ENCODE data around the gene AMOTL2. TPM values are rescaled to one million over a fixed set of nuclear protein-coding genes. Genes with fewer than 3 reads are reported as not detected.

AMOTL2 gene
- polyA plus RNA-seq, 1 of the 3 experiments (the other 2 are of a cell fraction), result 185 TPM

- peak; percentile 60; the same call in 1 of the 2 replicates for TF ChIP-seq REST (IDR thresholded peaks at IDR 0.05; ENCODE audit: low read depth, low read length)
- 0 out of 2 replicates have a peak, but pooled peaks have one; percentile 24 for TF ChIP-seq USF1 (IDR thresholded peaks at IDR 0.05; ENCODE audit: borderline replicate concordance, low read depth)
Measured at GRCh38 chr3:134364061-134364935, 9.9 kb downstream of the AMOTL2 start (continued).

- ChIA-PET POLR2A (interaction anchor here (1.8 kb wide), 1 partner anchor 11 kb away, joined by 6 read pairs; the partner anchor contains the start of gene AMOTL2), CTCF (interaction anchor here (1.2 to 2.1 kb wide), 7 partner anchors 9 to 110 kb away, joined by 3 to 13 read pairs (median 5); no protein-coding TSS in a partner anchor)
- no peaks in the 10 kb centered on the region for H3K9me2 ChIP-seq
- H3F3A ChIP-seq (replicated peaks; ENCODE audit: insufficient read depth), result peaks cover 94% of the 10 kb centered on the region
- H3K27me3 ChIP-seq (ENCODE audit: insufficient read depth), result no peaks in the 10 kb centered on the region
- peak overlapping the region; percentile 81 for H3K9ac ChIP-seq
- H3K9me3 ChIP-seq, result no peaks in the 10 kb centered on the region
- peak overlapping the region in 1 of 2 experiments; percentile 28; a peak in 1 of 4 replicates for H3K4me3 ChIP-seq (ENCODE audit: low read depth in 2 of 2, low read length in 1 of 2)
- H4K20me1 ChIP-seq (ENCODE audit: insufficient read depth), result peaks cover 21% of the 10 kb centered on the region
- H2AFZ ChIP-seq (ENCODE audit: low read depth), result no peak overlapping the region
- H3K4me2 ChIP-seq, result peak overlapping the region; percentile 72
- peaks cover 18 to 93% of the 10 kb centered on the region in 2 experiments; a peak in 3 of 4 replicates for H3K4me1 ChIP-seq (ENCODE audit: control insufficient read depth in 1 of 2, insufficient read depth in 2 of 2, low read depth in 1 of 2, low read length in 1 of 2)
- 63% methylated on average over 3 of the region's 3 CpGs for WGBS (ENCODE audit: low lambda C conversion rate)
- peaks cover 63% of the 10 kb centered on the region for H3K79me2 ChIP-seq (ENCODE audit: insufficient read depth)
- DNase-seq, result peak; percentile 42
- H3K36me3 ChIP-seq (replicated peaks in 1 of 2; ENCODE audit: control insufficient read depth in 1 of 2, insufficient read depth in 2 of 2, low read length in 1 of 2), result peaks cover 81 to 83% of the 10 kb centered on the region in 2 experiments
- peak overlapping the region; percentile 56 to 99; a peak in 3 of 4 replicates for H3K27ac ChIP-seq (ENCODE audit: low read depth in 2 of 2, low read length in 1 of 2)
- TF ChIP-seq, protein P1, sequence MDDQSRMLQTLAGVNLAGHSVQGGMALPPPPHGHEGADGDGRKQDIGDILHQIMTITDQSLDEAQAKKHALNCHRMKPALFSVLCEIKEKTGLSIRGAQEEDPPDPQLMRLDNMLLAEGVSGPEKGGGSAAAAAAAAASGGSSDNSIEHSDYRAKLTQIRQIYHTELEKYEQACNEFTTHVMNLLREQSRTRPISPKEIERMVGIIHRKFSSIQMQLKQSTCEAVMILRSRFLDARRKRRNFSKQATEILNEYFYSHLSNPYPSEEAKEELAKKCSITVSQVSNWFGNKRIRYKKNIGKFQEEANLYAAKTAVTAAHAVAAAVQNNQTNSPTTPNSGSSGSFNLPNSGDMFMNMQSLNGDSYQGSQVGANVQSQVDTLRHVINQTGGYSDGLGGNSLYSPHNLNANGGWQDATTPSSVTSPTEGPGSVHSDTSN (IDR thresholded peaks at IDR 0.05), result no peak
- TF ChIP-seq CHD2 (IDR thresholded peaks at IDR 0.05; ENCODE audit: low read length, partially characterized antibody) (no peak), RCOR1 (IDR thresholded peaks at IDR 0.05; ENCODE audit: low read length) (no peak), YY1 (IDR thresholded peaks at IDR 0.05; ENCODE audit: low read depth) (no peak), ELF1 (IDR thresholded peaks at IDR 0.05) (no peak), MXI1 (IDR thresholded peaks at IDR 0.05; ENCODE audit: low read depth, low read length) (no peak), REST (IDR thresholded peaks at IDR 0.05; ENCODE audit: low read depth, low read length) (no peak), ZBTB33 (IDR thresholded peaks at IDR 0.05; ENCODE audit: borderline replicate concordance, low read depth) (no peak), FOSL2 (IDR thresholded peaks at IDR 0.05; ENCODE audit: borderline replicate concordance, low read depth) (no peak), EZH2phosphoT487 (IDR thresholded peaks at IDR 0.05; ENCODE audit: borderline replicate concordance, low read depth) (no peak), RFX5 (IDR thresholded peaks at IDR 0.05; ENCODE audit: low read length) (no peak), POLR2AphosphoS5 (IDR thresholded peaks at IDR 0.05; ENCODE audit: low read depth, low read length) (no peak), GATA2 (CRISPR knock-in tag; IDR thresholded peaks at IDR 0.05) (no peak), FOXM1 (IDR thresholded peaks at IDR 0.05; ENCODE audit: low read depth) (no peak)
- TF ChIP-seq, protein P2, sequence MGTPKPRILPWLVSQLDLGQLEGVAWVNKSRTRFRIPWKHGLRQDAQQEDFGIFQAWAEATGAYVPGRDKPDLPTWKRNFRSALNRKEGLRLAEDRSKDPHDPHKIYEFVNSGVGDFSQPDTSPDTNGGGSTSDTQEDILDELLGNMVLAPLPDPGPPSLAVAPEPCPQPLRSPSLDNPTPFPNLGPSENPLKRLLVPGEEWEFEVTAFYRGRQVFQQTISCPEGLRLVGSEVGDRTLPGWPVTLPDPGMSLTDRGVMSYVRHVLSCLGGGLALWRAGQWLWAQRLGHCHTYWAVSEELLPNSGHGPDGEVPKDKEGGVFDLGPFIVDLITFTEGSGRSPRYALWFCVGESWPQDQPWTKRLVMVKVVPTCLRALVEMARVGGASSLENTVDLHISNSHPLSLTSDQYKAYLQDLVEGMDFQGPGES (IDR thresholded peaks at IDR 0.05; ENCODE audit: low read depth, low read length), result no peak
Measured at GRCh38 chr3:134363381-134363755, 10.9 kb downstream of the AMOTL2 start.

All from SK-N-SH (cell line).